ENCODE results near the gene AFF3. TPM values are rescaled to one million over a fixed set of nuclear protein-coding genes. Genes with fewer than 3 reads are reported as not detected.

Gene AFF3
- total RNA-seq, 1 donor from 2014 or later: 8.0 TPM

DNA sequence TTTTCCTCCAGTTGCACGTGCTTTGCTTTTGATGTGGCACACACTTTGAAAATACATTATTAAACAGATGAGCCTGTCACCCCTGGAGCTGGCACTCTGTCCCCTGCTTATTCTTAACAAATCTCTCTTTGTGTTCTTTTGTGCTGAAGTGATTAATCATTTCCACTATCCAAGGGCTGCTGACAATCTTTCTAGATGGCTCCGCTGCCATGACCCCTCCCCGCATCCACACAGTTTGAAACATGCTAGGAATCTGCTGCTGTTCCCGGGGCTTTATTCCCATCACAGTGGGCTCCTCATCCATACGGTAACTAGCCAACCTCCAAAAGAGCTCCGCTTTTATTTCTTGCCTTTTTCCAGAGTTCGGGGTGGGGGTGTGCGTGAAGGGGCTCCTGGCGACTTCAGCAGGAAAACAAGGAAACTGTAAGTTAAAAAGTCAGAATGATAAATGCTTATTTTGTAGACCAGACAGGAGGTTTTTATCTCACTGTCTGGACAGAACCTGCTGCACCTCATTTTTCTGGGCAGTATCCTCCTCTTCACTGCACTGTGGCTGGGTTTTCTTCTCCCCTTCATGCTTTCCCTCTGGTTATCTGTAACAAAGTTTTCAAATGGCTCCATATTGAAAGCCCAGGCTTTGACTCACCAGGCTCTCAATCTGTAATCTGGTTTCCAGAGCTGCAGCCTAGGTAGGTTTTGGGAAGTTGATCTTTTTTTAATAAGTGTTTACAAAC is 319.7 kb downstream of the AFF3 start:
- H3K4me1 ChIP-seq: peaks cover 8% of the 10 kb centered on the region
- H3K27ac ChIP-seq (replicated peaks): no peak overlapping the region
- no peaks in the 10 kb centered on the region for H3K9me3 ChIP-seq (replicated peaks)
- TF ChIP-seq, protein P1, sequence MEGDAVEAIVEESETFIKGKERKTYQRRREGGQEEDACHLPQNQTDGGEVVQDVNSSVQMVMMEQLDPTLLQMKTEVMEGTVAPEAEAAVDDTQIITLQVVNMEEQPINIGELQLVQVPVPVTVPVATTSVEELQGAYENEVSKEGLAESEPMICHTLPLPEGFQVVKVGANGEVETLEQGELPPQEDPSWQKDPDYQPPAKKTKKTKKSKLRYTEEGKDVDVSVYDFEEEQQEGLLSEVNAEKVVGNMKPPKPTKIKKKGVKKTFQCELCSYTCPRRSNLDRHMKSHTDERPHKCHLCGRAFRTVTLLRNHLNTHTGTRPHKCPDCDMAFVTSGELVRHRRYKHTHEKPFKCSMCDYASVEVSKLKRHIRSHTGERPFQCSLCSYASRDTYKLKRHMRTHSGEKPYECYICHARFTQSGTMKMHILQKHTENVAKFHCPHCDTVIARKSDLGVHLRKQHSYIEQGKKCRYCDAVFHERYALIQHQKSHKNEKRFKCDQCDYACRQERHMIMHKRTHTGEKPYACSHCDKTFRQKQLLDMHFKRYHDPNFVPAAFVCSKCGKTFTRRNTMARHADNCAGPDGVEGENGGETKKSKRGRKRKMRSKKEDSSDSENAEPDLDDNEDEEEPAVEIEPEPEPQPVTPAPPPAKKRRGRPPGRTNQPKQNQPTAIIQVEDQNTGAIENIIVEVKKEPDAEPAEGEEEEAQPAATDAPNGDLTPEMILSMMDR (IDR thresholded peaks at IDR 0.05; ENCODE audit: borderline replicate concordance): no peak
- no peaks in the 10 kb centered on the region for H3K27me3 ChIP-seq (ENCODE audit: low read depth)
- no peaks in the 10 kb centered on the region for H3K36me3 ChIP-seq
- no peak for DNase-seq
- intact Hi-C loops (cut with micrococcal nuclease): no loop called here
- no peak overlapping the region for H3K4me3 ChIP-seq

DNA sequence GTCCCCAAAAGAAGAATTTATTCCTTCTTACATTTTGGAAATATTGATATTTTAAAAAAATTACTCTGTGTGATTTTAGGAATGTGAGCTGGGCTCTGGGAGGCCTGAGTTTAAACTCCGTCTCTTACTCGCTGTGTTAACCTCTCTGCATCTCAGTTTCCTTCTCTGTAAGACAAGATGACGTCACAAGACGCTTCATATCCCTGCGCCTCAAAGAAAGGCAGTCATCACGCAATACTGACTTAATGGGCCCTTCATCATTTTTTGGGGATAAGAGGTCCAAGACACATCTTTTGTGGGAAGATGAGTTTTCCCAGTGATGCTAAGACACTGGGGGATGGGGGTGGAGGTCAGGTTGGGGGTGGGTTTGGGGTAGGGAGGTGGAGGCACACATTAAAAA is 320.4 kb downstream of the AFF3 start:
- DNase-seq: no peak
- H3K4me3 ChIP-seq: no peak overlapping the region
- TF ChIP-seq, protein P1 (IDR thresholded peaks at IDR 0.05; ENCODE audit: borderline replicate concordance): no peak
- no peaks in the 10 kb centered on the region for H3K27me3 ChIP-seq (ENCODE audit: low read depth)
- H3K4me1 ChIP-seq: peaks cover 2% of the 10 kb centered on the region
- no peaks in the 10 kb centered on the region for H3K9me3 ChIP-seq (replicated peaks)
- intact Hi-C loops (cut with micrococcal nuclease): no loop called here
- H3K27ac ChIP-seq (replicated peaks): no peak overlapping the region
- H3K36me3 ChIP-seq: no peaks in the 10 kb centered on the region

DNA sequence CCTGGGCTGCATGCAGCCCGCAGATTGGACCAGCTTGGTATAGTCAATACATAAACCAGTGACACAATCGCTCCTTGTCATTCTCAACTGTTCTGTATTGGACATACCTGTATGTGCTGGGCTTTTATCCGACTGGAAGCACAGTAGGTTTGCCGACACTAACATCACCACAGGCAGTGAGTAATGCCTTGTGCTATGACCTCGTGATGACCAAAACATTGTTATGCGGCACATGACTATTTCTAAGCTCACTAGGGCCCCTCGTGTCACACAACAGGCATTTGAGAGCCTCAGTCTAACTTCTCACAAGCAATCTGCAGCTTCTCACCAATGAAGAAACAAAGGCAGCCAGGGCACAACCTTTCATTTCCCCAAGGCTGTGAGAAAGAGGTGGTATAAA is 320.8 kb downstream of the AFF3 start:
- TF ChIP-seq, protein P1 (IDR thresholded peaks at IDR 0.05; ENCODE audit: borderline replicate concordance): no peak
- no peak for DNase-seq
- Histone ChIP-seq H3K4me1 (no peaks in the 10 kb centered on the region), H3K27me3 (ENCODE audit: low read depth) (no peaks in the 10 kb centered on the region), H3K27ac (replicated peaks) (no peak overlapping the region), H3K9me3 (replicated peaks) (no peaks in the 10 kb centered on the region), H3K4me3 (no peak overlapping the region), H3K36me3 (no peaks in the 10 kb centered on the region)
- intact Hi-C loops (cut with micrococcal nuclease): no loop called here

DNA sequence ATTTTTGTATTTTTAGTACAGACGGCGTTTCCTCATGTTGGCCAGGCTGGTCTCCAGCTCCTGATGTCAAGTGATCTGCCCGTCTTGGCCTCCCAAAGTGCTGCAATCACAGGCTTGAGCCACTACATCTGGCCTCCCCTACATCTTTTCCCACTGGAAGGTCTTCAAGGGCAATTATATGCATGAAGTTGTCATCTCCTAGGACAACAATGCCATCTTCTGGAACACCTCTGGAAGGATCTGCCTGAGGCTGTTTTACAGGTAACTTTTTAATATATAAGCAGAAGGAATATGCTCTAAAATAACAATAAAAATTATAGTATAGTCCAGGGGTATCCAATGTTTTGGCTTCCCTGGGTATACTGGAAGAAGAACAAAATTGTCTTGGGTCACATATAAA is 321.4 kb downstream of the AFF3 start:
- H3K36me3 ChIP-seq: no peaks in the 10 kb centered on the region
- H3K27ac ChIP-seq (replicated peaks): no peak overlapping the region
- H3K4me3 ChIP-seq: no peak overlapping the region
- no peaks in the 10 kb centered on the region for H3K27me3 ChIP-seq (ENCODE audit: low read depth)
- intact Hi-C loops (cut with micrococcal nuclease): no loop called here
- no peak for DNase-seq
- no peaks in the 10 kb centered on the region for H3K4me1 ChIP-seq
- TF ChIP-seq, protein P1 (IDR thresholded peaks at IDR 0.05; ENCODE audit: borderline replicate concordance): peak; percentile 42
- H3K9me3 ChIP-seq (replicated peaks): no peaks in the 10 kb centered on the region

DNA sequence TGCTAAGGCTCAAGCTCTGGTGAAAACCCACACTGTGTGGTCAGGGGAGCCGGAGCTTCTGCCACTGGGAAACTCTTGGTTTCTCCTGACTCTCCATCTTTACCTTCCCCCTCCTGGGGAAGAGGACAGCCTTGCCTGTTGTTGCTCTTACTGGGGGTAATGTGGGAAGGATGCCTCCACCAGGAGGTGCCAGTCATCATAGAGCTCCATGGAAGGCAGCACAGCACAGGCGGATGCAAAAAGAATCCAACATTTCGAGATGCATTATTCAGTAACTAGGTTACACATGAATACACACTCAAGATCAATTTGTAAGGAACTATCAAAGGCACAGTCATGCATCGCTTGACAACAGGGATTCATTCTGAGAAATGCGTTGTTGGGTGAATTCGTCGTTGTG is 322.6 kb downstream of the AFF3 start:
- DNase-seq: no peak
- Histone ChIP-seq H3K36me3 (no peaks in the 10 kb centered on the region), H3K4me1 (no peaks in the 10 kb centered on the region), H3K27ac (replicated peaks) (no peak overlapping the region), H3K4me3 (no peak overlapping the region), H3K27me3 (ENCODE audit: low read depth) (no peaks in the 10 kb centered on the region), H3K9me3 (replicated peaks) (no peaks in the 10 kb centered on the region)
- TF ChIP-seq, protein P1 (IDR thresholded peaks at IDR 0.05; ENCODE audit: borderline replicate concordance): no peak
- intact Hi-C loops (cut with micrococcal nuclease): no loop called here

All from left ventricle myocardium inferior (tissue), 1 donor.